NB4 (cell line): ENCODE results near the gene FAM89A.

ENCODE experiments used
- DNase-seq: peaks from one replicate; pipeline ENCODE4 v3.0.0; 2010; ENCODE audit warnings: low read depth
- H3K4me3 ChIP-seq: one replicate; pipeline ENCODE4 v1.5.1; 2011; ENCODE audit warnings: mild to moderate bottlenecking, low read depth, low read length, moderate library complexity
- CTCF ChIP-seq: IDR thresholded peaks from one replicate; pipeline ENCODE4 v1.5.1; 2012; ENCODE audit warnings: low read depth, low read length
- MAX ChIP-seq: IDR thresholded peaks from 2 replicates; pipeline ENCODE4 v1.6.1; 2011; ENCODE audit warnings: low read depth, low read length
- MYC ChIP-seq: IDR thresholded peaks from 2 replicates; pipeline ENCODE4 v1.6.1; 2011; ENCODE audit warnings: low read depth, low read length
- POLR2A ChIP-seq: IDR thresholded peaks from 2 replicates; pipeline ENCODE4 v1.6.1; 2011; ENCODE audit warnings: mild to moderate bottlenecking; ENCODE audit not compliant: insufficient read length; ENCODE audit errors: extremely low read depth

FAM89A gene

GRCh38 chr1:230977761-230978490 is 62.1 kb downstream of the FAM89A start:
- DNase-seq: peak; percentile 50
- TF ChIP-seq POLR2A (no peak), CTCF (no peak), MYC (no peak), MAX (no peak)
- H3K4me3 ChIP-seq: peak overlapping the region; percentile 74

GRCh38 chr1:230976825-230977747 is 63.0 kb downstream of the FAM89A start:
- TF ChIP-seq MYC (no peak; the same call in 1 of the 2 replicates), MAX (no peak), CTCF (no peak), POLR2A (no peak)
- H3K4me3 ChIP-seq: peak overlapping the region; percentile 74
- peak; percentile 3 for DNase-seq

GRCh38 chr1:230976360-230976759 is 63.7 kb downstream of the FAM89A start:
- DNase-seq: no peak

GRCh38 chr1:230975636-230976035 is 64.4 kb downstream of the FAM89A start:
- H3K4me3 ChIP-seq: no peak overlapping the region
- DNase-seq: peak; percentile 6
- no peak for TF ChIP-seq CTCF
- no peak for TF ChIP-seq MAX
- no peak for TF ChIP-seq POLR2A

More at GRCh38 chr1:230976360-230976759, 63.7 kb downstream of the FAM89A start:
- no peak overlapping the region for H3K4me3 ChIP-seq
- no peak for TF ChIP-seq POLR2A
- TF ChIP-seq MAX: no peak
- no peak for TF ChIP-seq MYC
- TF ChIP-seq CTCF: no peak

GRCh38 chr1:230972855-230973271 is 67.2 kb downstream of the FAM89A start:
- H3K4me3 ChIP-seq: no peak overlapping the region
- TF ChIP-seq CTCF (no peak), POLR2A (no peak), MAX (no peak), MYC (no peak)
- peak; percentile 72 for DNase-seq
